Neural progenitor cell (in vitro differentiated cells): ENCODE measurements around the gene CD46. TPM values are rescaled to one million over a fixed set of nuclear protein-coding genes. Genes with fewer than 3 reads are reported as not detected.
A peak's percentile ranks its signal among the peaks of the same experiment; 100 is the strongest.

Experiments
- DNase-seq: peaks from one replicate; pipeline ENCODE4 v3.0.0-alpha.2; 2016; ENCODE audit warnings: low spot score
- H2AFZ ChIP-seq: fragments of 200-600 bp; sonication (generic); replicated peaks from 2 replicates; pipeline ENCODE4 v1.6.1; 2016; ENCODE audit warnings: antibody characterized with exemption
- H3F3A ChIP-seq: fragments of 200-600 bp; sonication (generic); 2 replicates; pipeline ENCODE4 v1.6.1; 2016; ENCODE audit warnings: antibody characterized with exemption, low read depth
- H3K27ac ChIP-seq: fragments of 200-600 bp; sonication (generic); 2 replicates; pipeline ENCODE4 v1.5.1; 2016; ENCODE audit warnings: mild to moderate bottlenecking
- H3K27me3 ChIP-seq: fragments of 200-600 bp; sonication (generic); 2 replicates; pipeline ENCODE4 v1.6.1; 2016; ENCODE audit warnings: mild to moderate bottlenecking, moderate library complexity
- H3K36me3 ChIP-seq: fragments of 200-600 bp; sonication (generic); 2 replicates; pipeline ENCODE4 v1.5.1; 2016
- H3K4me1 ChIP-seq: fragments of 200-600 bp; sonication (generic); 2 replicates; pipeline ENCODE4 v1.6.1; 2016; ENCODE audit warnings: mixed run types
- H3K4me2 ChIP-seq: fragments of 200-600 bp; sonication (generic); 2 replicates; pipeline ENCODE4 v1.6.1; 2016
- H3K4me3 ChIP-seq: fragments of 200-600 bp; sonication (generic); 2 replicates; pipeline ENCODE4 v1.5.1; 2016
- H3K79me2 ChIP-seq: fragments of 200-600 bp; sonication (generic); 2 replicates; pipeline ENCODE4 v1.6.1; 2016; ENCODE audit warnings: low read depth
- H3K9ac ChIP-seq: fragments of 200-600 bp; sonication (generic); 2 replicates; pipeline ENCODE4 v1.6.1; 2016
- H3K9me3 ChIP-seq: fragments of 200-600 bp; sonication (generic); 2 replicates; pipeline ENCODE4 v1.5.1; 2016; ENCODE audit warnings: low read depth
- H4K20me1 ChIP-seq: fragments of 200-600 bp; sonication (generic); 2 replicates; pipeline ENCODE4 v1.6.1; 2016; ENCODE audit warnings: low read depth
- H3K27ac Mint-ChIP-seq: 3 replicates; pipeline ENCODE4 v1.8.0; 2021; ENCODE audit warnings: mixed read lengths
- H3K27me3 Mint-ChIP-seq: 2 replicates; pipeline ENCODE4 v1.8.0; 2022; ENCODE audit warnings: low read depth, mild to moderate bottlenecking, inconsistent platforms, moderate library complexity, mixed read lengths; ENCODE audit not compliant: insufficient read depth
- H3K36me3 Mint-ChIP-seq: 3 replicates; pipeline ENCODE4 v1.8.0; 2021; ENCODE audit warnings: mixed read lengths
- H3K4me1 Mint-ChIP-seq: 3 replicates; pipeline ENCODE4 v1.8.0; 2021; ENCODE audit warnings: mixed read lengths
- H3K4me3 Mint-ChIP-seq: 3 replicates; pipeline ENCODE4 v1.8.0; 2021; ENCODE audit warnings: mild to moderate bottlenecking, moderate library complexity, mixed read lengths
- H3K9me3 Mint-ChIP-seq: 3 replicates; pipeline ENCODE4 v1.8.0; 2020; ENCODE audit warnings: mixed read lengths
- CTCF ChIP-seq: fragments of 200-600 bp; sonication (generic); IDR thresholded peaks from 2 replicates; pipeline ENCODE4 v1.5.1; 2017; ENCODE audit warnings: antibody characterized with exemption, mild to moderate bottlenecking
- EZH2 ChIP-seq: fragments of 200-600 bp; sonication (generic); IDR thresholded peaks from 2 replicates; pipeline ENCODE4 v1.6.1; 2017; ENCODE audit warnings: antibody characterized with exemption, mild to moderate bottlenecking, moderate library complexity
- EZH2phosphoT487 ChIP-seq: fragments of 200-600 bp; sonication (generic); IDR thresholded peaks from 2 replicates; pipeline ENCODE4 v1.6.1; 2017; ENCODE audit warnings: antibody characterized with exemption
- total RNA-seq: library from RNA; depleted of rRNA; stranded (reverse); fragments of >200 nt; gene quantifications from 2 replicates; pipeline ENCODE4 v1.2.3, GENCODE V29; 2015; ENCODE audit warnings: low replicate concordance

The CD46 gene
- total RNA-seq, 1 donor from 2014 or later, result 186 TPM

- H3K27me3 Mint-ChIP-seq, result peaks cover 2% of the 10 kb centered on the region
- H3K4me2 ChIP-seq, result no peak overlapping the region
- no peaks in the 10 kb centered on the region for H3K4me1 ChIP-seq
- H3K9me3 Mint-ChIP-seq, result no peaks in the 10 kb centered on the region
- H3K36me3 Mint-ChIP-seq, result peaks cover 11% of the 10 kb centered on the region
- no peaks in the 10 kb centered on the region for H3K27me3 ChIP-seq
- no peak overlapping the region for H3K27ac ChIP-seq
- no peak overlapping the region for H3K9ac ChIP-seq
- H4K20me1 ChIP-seq, result no peaks in the 10 kb centered on the region
- no peaks in the 10 kb centered on the region for H3K79me2 ChIP-seq
- no peak overlapping the region for H3K4me3 ChIP-seq
- H3F3A ChIP-seq, result no peaks in the 10 kb centered on the region
- no peak overlapping the region for H2AFZ ChIP-seq
- no peak overlapping the region for H3K4me3 Mint-ChIP-seq
- H3K36me3 ChIP-seq, result no peaks in the 10 kb centered on the region
- no peak for TF ChIP-seq EZH2
- TF ChIP-seq CTCF, result no peak
- TF ChIP-seq EZH2phosphoT487, result no peak
- peaks cover 8% of the 10 kb centered on the region for H3K4me1 Mint-ChIP-seq
- H3K27ac Mint-ChIP-seq, result no peak overlapping the region
- H3K9me3 ChIP-seq, result no peaks in the 10 kb centered on the region
- DNase-seq, result no peak
Measured at GRCh38 chr1:207833956-207834660, 82.3 kb downstream of the CD46 start.

GRCh38 chr1:207835958-207836357 lies 84.1 kb downstream of the CD46 start:
- Histone ChIP-seq H3F3A (no peaks in the 10 kb centered on the region), H2AFZ (no peak overlapping the region), H3K27me3 (no peaks in the 10 kb centered on the region), H3K79me2 (no peaks in the 10 kb centered on the region), H3K36me3 (no peaks in the 10 kb centered on the region), H3K4me2 (no peak overlapping the region), H3K27ac (no peak overlapping the region), H4K20me1 (no peaks in the 10 kb centered on the region), H3K9ac (no peak overlapping the region), H3K9me3 (no peaks in the 10 kb centered on the region), H3K4me3 (no peak overlapping the region), H3K4me1 (no peaks in the 10 kb centered on the region)
- Mint-ChIP-seq H3K4me1 (peaks cover 8% of the 10 kb centered on the region), H3K36me3 (peaks cover 11% of the 10 kb centered on the region), H3K27me3 (peaks cover 4% of the 10 kb centered on the region), H3K4me3 (no peak overlapping the region), H3K9me3 (peaks cover 2% of the 10 kb centered on the region), H3K27ac (no peak overlapping the region)
- DNase-seq, result no peak
- no peak for TF ChIP-seq EZH2phosphoT487
- no peak for TF ChIP-seq EZH2

- Histone ChIP-seq H3K9ac (no peak overlapping the region), H3F3A (no peaks in the 10 kb centered on the region), H3K4me2 (no peak overlapping the region), H3K4me3 (no peak overlapping the region), H3K9me3 (no peaks in the 10 kb centered on the region), H2AFZ (no peak overlapping the region), H3K36me3 (no peaks in the 10 kb centered on the region), H3K4me1 (peaks cover 1% of the 10 kb centered on the region), H3K27me3 (no peaks in the 10 kb centered on the region), H3K27ac (no peak overlapping the region), H4K20me1 (no peaks in the 10 kb centered on the region), H3K79me2 (no peaks in the 10 kb centered on the region)
- peaks cover 8% of the 10 kb centered on the region for H3K4me1 Mint-ChIP-seq
- peaks cover 4% of the 10 kb centered on the region for H3K27me3 Mint-ChIP-seq
- H3K27ac Mint-ChIP-seq, result peak overlapping the region; percentile 26
- H3K36me3 Mint-ChIP-seq, result peaks cover 11% of the 10 kb centered on the region
- H3K4me3 Mint-ChIP-seq, result no peak overlapping the region
- DNase-seq, result no peak
- H3K9me3 Mint-ChIP-seq, result peaks cover 2% of the 10 kb centered on the region
- no peak for TF ChIP-seq EZH2
- no peak for TF ChIP-seq CTCF
- no peak for TF ChIP-seq EZH2phosphoT487
Measured at GRCh38 chr1:207836591-207837347, 84.9 kb downstream of the CD46 start.

GRCh38 chr1:207837673-207838072 lies 85.8 kb downstream of the CD46 start:
- H3K36me3 ChIP-seq, result no peaks in the 10 kb centered on the region
- Mint-ChIP-seq H3K4me1 (peaks cover 13% of the 10 kb centered on the region), H3K27ac (no peak overlapping the region), H3K9me3 (peaks cover 2% of the 10 kb centered on the region), H3K36me3 (peaks cover 11% of the 10 kb centered on the region), H3K4me3 (no peak overlapping the region), H3K27me3 (peaks cover 4% of the 10 kb centered on the region)
- H3K4me2 ChIP-seq, result no peak overlapping the region
- DNase-seq, result no peak
- H3F3A ChIP-seq, result no peaks in the 10 kb centered on the region
- H3K4me1 ChIP-seq, result peaks cover 7% of the 10 kb centered on the region
- no peak overlapping the region for H3K27ac ChIP-seq
- no peak for TF ChIP-seq EZH2
- TF ChIP-seq CTCF, result no peak
- no peak for TF ChIP-seq EZH2phosphoT487
- H3K27me3 ChIP-seq, result no peaks in the 10 kb centered on the region
- no peaks in the 10 kb centered on the region for H4K20me1 ChIP-seq
- H3K9ac ChIP-seq, result no peak overlapping the region
- H3K4me3 ChIP-seq, result no peak overlapping the region
- H3K9me3 ChIP-seq, result no peaks in the 10 kb centered on the region
- H3K79me2 ChIP-seq, result no peaks in the 10 kb centered on the region
- H2AFZ ChIP-seq, result no peak overlapping the region
